GM19395 (cell line): ENCODE measurements around the gene RPS2.
"Not testable (repeated sequence)": the region's sequence is repeated elsewhere in the genome, so short reads cannot be mapped to it uniquely, and the experiment has no call there.

Experiments used
- ATAC-seq: cut with Tn5 transposase; IDR thresholded peaks from one replicate; pipeline ENCODE4 v1.9.1; 2021; ENCODE audit warnings: mild to moderate bottlenecking, moderate library complexity; ENCODE audit not compliant: unreplicated experiment

Gene RPS2

GRCh38 chr16:1920727-1921171, 43.9 kb downstream of the RPS2 start:
- no peak for ATAC-seq

GRCh38 chr16:1920122-1920521, 44.5 kb downstream of the RPS2 start:
- not testable (repeated sequence) for ATAC-seq

GRCh38 chr16:1919327-1919998, 45.2 kb downstream of the RPS2 start:
- no peak for ATAC-seq

GRCh38 chr16:1918351-1919326, 46.0 kb downstream of the RPS2 start, which contains the start of gene HS3ST6:
TSS of gene HS3ST6 (minus strand) at chr16:1918415. CDS start at chr16:1918323, 92 bp downstream.
- no peak for ATAC-seq

- no peak for ATAC-seq
These were observed 46.8 kb downstream of the RPS2 start for GRCh38 chr16:1917665-1918350.

- no peak for ATAC-seq
These were observed 47.5 kb downstream of the RPS2 start for GRCh38 chr16:1917056-1917664.

GRCh38 chr16:1916640-1916990, 48.0 kb downstream of the RPS2 start:
- ATAC-seq: no peak

GRCh38 chr16:1915732-1916639, 48.6 kb downstream of the RPS2 start:
- ATAC-seq: no peak

GRCh38 chr16:1914988-1915387, 49.6 kb downstream of the RPS2 start:
- ATAC-seq: no peak

- ATAC-seq: no peak
These were observed 50.5 kb downstream of the RPS2 start for GRCh38 chr16:1914084-1914608.

GRCh38 chr16:1913327-1914083, 51.1 kb downstream of the RPS2 start:
- ATAC-seq: no peak

- no peak for ATAC-seq
These were observed 52.4 kb downstream of the RPS2 start for GRCh38 chr16:1912215-1912543.
